Mammary epithelial cell (primary cell): ENCODE data around the gene FBP1.

Experiments
- EZH2 ChIP-seq: IDR thresholded peaks from 2 replicates; pipeline ENCODE4 v1.6.1; 2012; ENCODE audit warnings: low read length, inconsistent platforms, borderline replicate concordance
- TF ChIP-seq, protein P1 (sequence below), 2 donors: IDR thresholded peaks in 1 of 2; conservative IDR thresholded peaks in 1 of 2; 2 replicates each; pipeline ENCODE4 v1.5.1; 2011 to 2012; ENCODE audit warnings: inconsistent platforms in 2 of 2, low read length in 2 of 2, mild to moderate bottlenecking in 2 of 2, control low read depth in 1 of 2, low read depth in 1 of 2; ENCODE audit not compliant: insufficient read depth in 1 of 2; ENCODE audit errors: extremely low read depth in 1 of 2

DNA sequence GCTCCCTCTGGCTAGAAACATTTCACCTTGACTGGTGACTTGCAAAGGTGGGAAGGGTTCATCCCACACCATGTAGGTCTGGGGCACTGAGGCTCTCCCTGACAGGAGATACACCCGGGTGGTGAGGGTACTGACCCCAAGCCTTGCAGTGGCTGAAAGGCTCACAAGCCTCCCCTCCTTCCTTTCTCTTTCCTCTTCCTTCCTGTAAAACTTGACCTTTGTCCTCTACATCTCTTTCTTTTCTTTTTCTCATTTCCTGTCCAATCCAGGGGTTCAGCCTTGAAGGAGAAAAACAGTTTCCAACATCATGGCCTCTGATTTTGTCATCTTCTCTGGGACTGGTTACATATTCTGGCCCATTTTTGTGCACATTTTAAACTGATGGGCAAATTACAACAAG is 62.3 kb downstream of the FBP1 start:
- TF ChIP-seq, protein P1, sequence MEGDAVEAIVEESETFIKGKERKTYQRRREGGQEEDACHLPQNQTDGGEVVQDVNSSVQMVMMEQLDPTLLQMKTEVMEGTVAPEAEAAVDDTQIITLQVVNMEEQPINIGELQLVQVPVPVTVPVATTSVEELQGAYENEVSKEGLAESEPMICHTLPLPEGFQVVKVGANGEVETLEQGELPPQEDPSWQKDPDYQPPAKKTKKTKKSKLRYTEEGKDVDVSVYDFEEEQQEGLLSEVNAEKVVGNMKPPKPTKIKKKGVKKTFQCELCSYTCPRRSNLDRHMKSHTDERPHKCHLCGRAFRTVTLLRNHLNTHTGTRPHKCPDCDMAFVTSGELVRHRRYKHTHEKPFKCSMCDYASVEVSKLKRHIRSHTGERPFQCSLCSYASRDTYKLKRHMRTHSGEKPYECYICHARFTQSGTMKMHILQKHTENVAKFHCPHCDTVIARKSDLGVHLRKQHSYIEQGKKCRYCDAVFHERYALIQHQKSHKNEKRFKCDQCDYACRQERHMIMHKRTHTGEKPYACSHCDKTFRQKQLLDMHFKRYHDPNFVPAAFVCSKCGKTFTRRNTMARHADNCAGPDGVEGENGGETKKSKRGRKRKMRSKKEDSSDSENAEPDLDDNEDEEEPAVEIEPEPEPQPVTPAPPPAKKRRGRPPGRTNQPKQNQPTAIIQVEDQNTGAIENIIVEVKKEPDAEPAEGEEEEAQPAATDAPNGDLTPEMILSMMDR (conservative IDR thresholded peaks at IDR 0.05 in 1 of 2, IDR thresholded peaks at IDR 0.05 in 1 of 2; ENCODE audit: extremely low read depth in 1 of 2, insufficient read depth in 1 of 2, low read depth in 1 of 2, low read length in 2 of 2): no peak
- TF ChIP-seq EZH2: no peak
